Measurements from ENCODE around the gene INSL6.

INSL6 gene, protein sequence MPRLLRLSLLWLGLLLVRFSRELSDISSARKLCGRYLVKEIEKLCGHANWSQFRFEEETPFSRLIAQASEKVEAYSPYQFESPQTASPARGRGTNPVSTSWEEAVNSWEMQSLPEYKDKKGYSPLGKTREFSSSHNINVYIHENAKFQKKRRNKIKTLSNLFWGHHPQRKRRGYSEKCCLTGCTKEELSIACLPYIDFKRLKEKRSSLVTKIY

DNA sequence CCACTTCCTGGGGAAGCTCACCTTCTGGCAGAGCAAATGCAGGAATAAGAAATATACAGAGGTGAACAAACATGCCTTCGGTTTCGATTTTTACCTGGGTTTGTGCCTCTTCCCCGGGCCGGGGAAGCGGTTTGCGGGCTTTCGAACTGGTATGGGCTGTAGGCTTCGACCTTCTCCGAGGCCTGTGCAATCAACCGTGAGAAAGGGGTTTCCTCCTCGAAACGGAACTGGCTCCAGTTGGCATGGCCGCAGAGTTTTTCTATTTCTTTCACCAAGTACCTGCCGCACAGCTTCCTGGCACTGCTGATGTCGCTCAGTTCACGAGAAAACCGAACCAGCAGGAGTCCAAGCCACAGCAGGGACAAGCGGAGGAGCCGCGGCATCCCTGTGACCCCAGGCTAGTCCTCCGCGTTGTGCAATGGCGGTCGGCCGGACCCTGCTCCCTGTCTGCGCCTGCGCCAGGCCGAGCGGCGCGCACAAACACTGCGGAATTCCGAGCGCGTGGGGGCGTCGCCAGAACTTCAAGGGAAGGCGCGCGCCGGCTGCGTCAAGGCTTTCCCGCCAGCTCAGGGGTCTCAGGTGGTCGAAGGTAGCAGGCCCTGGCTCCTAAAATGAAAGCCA lies at the start of gene INSL6:
TSS of gene INSL6 (minus strand) at position 420 of the 621 bp plus-strand sequence. CDS start at position 383, 37 bp downstream.
- POLR2A ChIA-PET, result no interaction called here
- no peak within 1 kb of the TSS for H3K4me3 ChIP-seq (ENCODE audit: low read depth, low read length)
- DNase-seq (ENCODE audit: low read depth, low spot score), result no peak
- TF ChIP-seq, protein P1, sequence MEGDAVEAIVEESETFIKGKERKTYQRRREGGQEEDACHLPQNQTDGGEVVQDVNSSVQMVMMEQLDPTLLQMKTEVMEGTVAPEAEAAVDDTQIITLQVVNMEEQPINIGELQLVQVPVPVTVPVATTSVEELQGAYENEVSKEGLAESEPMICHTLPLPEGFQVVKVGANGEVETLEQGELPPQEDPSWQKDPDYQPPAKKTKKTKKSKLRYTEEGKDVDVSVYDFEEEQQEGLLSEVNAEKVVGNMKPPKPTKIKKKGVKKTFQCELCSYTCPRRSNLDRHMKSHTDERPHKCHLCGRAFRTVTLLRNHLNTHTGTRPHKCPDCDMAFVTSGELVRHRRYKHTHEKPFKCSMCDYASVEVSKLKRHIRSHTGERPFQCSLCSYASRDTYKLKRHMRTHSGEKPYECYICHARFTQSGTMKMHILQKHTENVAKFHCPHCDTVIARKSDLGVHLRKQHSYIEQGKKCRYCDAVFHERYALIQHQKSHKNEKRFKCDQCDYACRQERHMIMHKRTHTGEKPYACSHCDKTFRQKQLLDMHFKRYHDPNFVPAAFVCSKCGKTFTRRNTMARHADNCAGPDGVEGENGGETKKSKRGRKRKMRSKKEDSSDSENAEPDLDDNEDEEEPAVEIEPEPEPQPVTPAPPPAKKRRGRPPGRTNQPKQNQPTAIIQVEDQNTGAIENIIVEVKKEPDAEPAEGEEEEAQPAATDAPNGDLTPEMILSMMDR (IDR thresholded peaks at IDR 0.05; ENCODE audit: insufficient read depth, low read length, missing control alignments), result no peak
- CTCF ChIA-PET, result interaction anchor here (0.8 to 5.7 kb wide), 28 partner anchors 7 to 529 kb away, joined by 3 to 99 read pairs (median 6); partner anchors contain the start of genes CD274 and PLGRKT

DNA sequence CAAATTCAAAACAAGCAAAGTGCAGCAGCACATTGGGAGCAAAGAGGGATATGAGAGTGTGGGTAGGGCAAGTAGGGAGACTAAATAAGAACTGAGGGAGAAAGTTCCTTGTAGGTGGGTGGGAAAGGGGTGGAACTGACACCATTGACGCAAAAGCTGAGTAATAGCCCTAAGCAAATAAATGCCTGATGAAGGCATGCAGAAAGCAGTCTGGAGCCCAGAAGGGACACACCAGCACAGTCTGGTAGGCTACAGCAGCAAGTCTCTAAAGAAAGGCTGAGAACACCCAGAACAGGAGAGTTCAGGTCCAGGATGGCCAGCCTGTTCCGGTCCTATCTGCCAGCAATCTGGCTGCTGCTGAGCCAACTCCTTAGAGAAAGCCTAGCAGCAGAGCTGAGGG lies 45.8 kb upstream of the INSL6 start, which contains the start of gene INSL4:
TSS of gene INSL4 (plus strand) at position 208 of the 400 bp plus-strand sequence. CDS start at position 313, 105 bp downstream.
- no peak for DNase-seq (ENCODE audit: low read depth, low spot score)
- ChIA-PET CTCF (no interaction called here), POLR2A (no interaction called here)
- TF ChIP-seq, protein P1 (IDR thresholded peaks at IDR 0.05; ENCODE audit: insufficient read depth, low read length, missing control alignments), result no peak
- no peak within 1 kb of the TSS for H3K4me3 ChIP-seq (ENCODE audit: low read depth, low read length)

DNA sequence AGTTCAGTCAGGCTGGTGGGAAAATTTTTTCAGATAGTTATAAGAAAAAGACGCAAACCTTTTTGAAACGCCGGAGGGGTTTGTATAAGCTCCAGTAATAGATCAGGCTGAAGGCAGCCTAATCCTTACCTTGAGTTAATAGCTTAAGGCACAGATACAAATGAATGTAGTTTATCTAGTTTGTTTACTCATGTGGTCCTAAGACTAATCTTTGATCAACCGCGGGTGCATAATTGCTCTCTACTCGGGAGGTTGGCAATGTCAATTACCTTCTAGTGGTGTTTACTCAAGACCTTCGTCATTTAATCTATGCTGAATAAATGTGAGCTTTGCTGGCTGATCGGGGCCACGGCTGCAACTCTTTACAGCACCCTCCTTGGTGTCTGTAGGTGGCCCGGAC lies 45.1 kb upstream of the INSL6 start:
- no peak for DNase-seq (ENCODE audit: low read depth, low spot score)
- H3K4me3 ChIP-seq (ENCODE audit: low read depth, low read length), result no peak overlapping the region
- ChIA-PET CTCF (no interaction called here), POLR2A (no interaction called here)
- TF ChIP-seq, protein P1 (IDR thresholded peaks at IDR 0.05; ENCODE audit: insufficient read depth, low read length, missing control alignments), result no peak

DNA sequence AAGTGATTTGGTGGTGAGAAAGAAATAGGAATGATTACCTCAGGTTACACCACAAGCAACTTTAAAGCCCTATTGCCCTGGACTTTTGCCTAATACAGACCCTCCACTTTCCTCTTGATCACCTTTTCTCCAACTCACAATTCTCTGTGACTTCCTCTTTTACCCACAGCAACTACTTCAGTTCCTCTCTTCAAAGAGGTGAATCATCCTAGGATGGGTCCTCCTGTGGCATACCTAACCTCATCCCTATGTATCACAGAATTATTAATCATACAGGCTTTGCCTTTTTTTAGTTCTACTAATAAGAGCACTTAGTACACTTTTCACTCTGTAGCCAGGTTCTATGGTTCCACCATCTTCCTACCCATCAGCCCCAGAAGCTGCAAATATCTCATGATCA lies 19.6 kb upstream of the INSL6 start:
- DNase-seq (ENCODE audit: low read depth, low spot score), result no peak
- ChIA-PET CTCF (interaction anchor here (0.8 kb wide), 1 partner anchor 18 kb away, joined by 3 read pairs; no protein-coding TSS in a partner anchor), POLR2A (no interaction called here)
- H3K4me3 ChIP-seq (ENCODE audit: low read depth, low read length), result no peak overlapping the region
- TF ChIP-seq, protein P1 (IDR thresholded peaks at IDR 0.05; ENCODE audit: insufficient read depth, low read length, missing control alignments), result no peak

DNA sequence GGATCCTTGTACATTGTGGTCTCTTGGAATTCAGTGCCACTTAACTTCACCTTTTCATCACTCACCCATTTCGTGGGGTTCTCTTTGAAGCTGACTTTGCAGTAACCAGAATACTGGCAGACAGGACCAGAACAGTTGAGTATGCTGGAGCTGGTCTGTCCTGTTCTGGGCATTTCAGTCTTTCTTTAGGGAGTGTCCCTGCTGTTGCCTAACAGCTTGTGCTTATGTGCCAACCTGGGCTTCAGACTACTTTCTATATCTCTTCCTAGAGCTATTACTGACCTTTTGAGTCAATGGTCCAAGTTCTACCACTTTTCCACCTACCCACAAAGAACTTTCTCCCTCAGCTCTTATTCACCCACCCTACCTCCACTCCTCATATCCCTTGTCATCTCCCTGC lies 10.0 kb upstream of the INSL6 start:
- no peak overlapping the region for H3K4me3 ChIP-seq (ENCODE audit: low read depth, low read length)
- TF ChIP-seq, protein P1 (IDR thresholded peaks at IDR 0.05; ENCODE audit: insufficient read depth, low read length, missing control alignments), result no peak
- DNase-seq (ENCODE audit: low read depth, low spot score), result no peak
- CTCF ChIA-PET, result interaction anchor here (1.4 to 1.7 kb wide), 2 partner anchors 9 to 37 kb away, joined by 3 to 13 read pairs; no protein-coding TSS in a partner anchor
- POLR2A ChIA-PET, result no interaction called here

DNA sequence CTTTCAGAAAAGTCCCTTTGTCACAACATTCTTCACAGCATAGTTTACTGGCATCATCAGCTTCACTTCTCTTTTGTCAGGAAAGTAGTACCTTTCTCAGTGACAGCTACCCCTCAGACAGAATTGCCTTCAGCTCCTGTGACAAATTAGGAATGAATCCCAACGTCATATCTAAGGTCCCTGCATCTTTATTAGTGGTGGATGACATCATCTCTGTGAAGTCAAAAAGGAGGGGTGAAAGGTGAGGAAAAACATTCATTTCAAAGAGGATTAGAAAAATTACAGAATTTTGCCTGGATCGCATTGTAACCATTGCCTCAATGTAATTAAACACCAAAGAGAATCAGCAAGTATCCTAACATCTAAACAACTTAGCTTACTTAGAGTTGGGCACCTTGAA lies 7.9 kb upstream of the INSL6 start:
- ChIA-PET CTCF (interaction anchor here (1.4 to 2.0 kb wide), 3 partner anchors 248 to 407 kb away, joined by 3 to 6 read pairs (median 5); no protein-coding TSS in a partner anchor), POLR2A (no interaction called here)
- TF ChIP-seq, protein P1 (IDR thresholded peaks at IDR 0.05; ENCODE audit: insufficient read depth, low read length, missing control alignments), result no peak
- no peak overlapping the region for H3K4me3 ChIP-seq (ENCODE audit: low read depth, low read length)
- no peak for DNase-seq (ENCODE audit: low read depth, low spot score)
